Subcutaneous adipose tissue (tissue), 4 donors: ENCODE data around the gene CCDC71L. TPM values are rescaled to one million over a fixed set of nuclear protein-coding genes. Genes with fewer than 3 reads are reported as not detected.

ENCODE experiments used
- CTCF ChIP-seq: fragments of 450-650 bp; IDR thresholded peaks from one replicate; pipeline ENCODE4 v1.5.1; 2016; ENCODE audit warnings: low read depth, mild to moderate bottlenecking, control low read depth, antibody characterized with exemption, moderate library complexity
- total RNA-seq, 4 donors: library from RNA; depleted of rRNA; stranded (reverse); fragments of >200 nt; gene quantifications; one replicate each; pipeline ENCODE4 v1.1.0, GENCODE V29; 2016

The CCDC71L gene
- total RNA-seq, 4 donors from 2014 or later, result 17.1 to 38.5 (median 20.8) TPM

- no peak for TF ChIP-seq CTCF
Measured at GRCh38 chr7:106679153-106679931, 18.4 kb upstream of the CCDC71L start.

DNA sequence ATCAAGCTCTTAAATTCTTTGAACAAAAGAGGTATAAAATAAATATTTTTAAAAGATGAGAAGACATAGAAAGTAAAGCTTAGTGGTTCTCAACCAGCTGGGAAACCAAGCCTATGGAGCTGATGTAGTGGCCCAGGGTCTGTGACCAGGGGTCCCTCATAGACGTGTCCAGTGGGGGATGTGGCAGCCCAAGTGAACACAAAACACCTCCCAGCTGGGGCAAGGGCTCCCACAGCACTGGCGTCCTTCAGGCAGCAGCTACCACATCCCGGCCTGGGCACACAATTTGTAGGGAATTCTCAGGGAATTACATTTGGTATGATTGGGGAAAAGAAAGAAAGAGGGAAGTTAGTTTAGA, 17.8 kb upstream of the CCDC71L start:
- TF ChIP-seq CTCF, result no peak

DNA sequence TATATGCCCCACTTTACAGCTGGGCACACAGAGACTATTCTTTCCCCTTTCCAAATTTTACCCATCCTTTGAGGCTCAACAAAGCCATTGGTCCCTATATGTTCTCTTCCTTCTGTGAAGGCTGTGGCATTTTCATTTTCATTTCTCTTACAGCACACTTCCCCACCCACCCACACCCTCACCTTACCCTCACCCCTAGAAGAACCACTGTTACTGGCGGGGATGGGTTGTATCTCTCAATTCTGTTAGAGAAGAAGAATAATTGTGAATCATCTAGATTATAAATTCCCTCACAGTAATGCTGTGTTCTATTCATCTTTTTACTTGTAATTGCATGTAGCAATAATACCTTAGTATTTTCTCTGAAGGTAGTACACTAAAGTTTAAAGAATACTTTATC, 10.2 kb upstream of the CCDC71L start:
- no peak for TF ChIP-seq CTCF

GRCh38 chr7:106668861-106669524, 8.0 kb upstream of the CCDC71L start:
- TF ChIP-seq CTCF, result no peak

- no peak for TF ChIP-seq CTCF
Measured at GRCh38 chr7:106666353-106666752, 5.4 kb upstream of the CCDC71L start.

DNA sequence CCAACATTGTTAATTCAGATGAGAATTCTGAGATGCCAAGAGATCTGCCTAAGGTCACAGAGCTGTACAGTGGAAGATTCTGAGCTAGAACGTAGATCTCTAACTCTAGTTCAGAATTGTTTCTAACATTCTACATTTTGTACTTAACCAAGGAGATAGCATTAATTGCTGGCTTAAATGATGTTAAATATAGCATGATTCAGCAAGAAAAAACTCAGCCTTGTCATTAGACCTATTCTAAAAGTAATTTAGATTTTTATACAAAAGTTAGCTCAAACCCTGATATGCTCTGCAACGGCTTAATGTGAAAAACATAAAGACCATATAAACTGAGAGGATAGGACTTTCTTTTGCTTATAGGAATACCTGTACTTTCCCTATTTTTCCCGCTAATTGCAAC, 3.4 kb upstream of the CCDC71L start:
- no peak for TF ChIP-seq CTCF

DNA sequence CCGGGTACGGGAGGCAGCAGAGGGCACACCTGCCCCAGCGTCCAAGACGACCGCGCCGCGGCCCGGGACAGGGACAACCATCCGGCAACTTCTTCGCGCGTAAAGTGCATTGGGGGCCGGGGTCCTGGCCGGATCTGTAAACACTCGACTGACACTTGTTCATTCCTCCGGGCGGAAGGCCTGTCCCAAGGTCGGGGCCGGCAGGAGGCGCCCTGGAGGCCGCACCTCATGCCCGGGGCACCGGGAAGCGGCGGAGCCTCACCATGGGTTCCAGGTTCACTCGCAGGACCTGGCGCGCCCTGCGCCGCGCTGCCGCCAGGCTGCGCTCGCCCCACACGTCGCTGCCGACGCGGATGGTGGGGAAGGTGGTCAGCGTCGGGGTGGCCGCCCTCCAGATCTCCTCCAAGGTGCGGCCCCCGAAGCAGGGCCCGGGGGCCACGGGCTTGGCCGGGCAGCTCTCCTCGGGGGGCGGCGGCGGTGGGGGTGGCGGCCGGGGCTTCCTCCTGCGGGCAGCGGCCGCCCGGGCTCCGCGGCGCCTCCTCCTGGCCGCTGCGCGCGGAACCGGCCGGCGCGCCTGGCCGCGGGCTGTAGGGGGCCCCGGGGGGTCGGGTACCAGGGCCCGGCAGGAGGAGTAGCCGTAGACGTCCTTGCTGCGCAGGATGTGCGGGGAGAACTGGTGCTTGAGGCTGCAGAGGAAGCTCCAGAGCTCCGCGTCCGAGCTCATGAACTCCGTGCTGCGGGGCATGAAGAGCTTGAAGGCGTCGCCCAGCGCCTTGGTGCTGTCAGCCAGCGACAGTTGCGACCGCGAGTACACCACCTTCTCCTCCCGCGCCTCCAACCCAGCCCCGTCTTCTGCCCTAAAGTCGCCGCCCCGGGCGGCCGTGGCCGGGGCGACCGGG, 746 bp downstream of the CCDC71L start:
- no peak for TF ChIP-seq CTCF
